Smooth muscle cell of the umbilical artery (primary cell): ENCODE measurements around the gene MOAP1. TPM values are rescaled to one million over a fixed set of nuclear protein-coding genes. Genes with fewer than 3 reads are reported as not detected.

Source experiments
- total RNA-seq: library from RNA; depleted of rRNA; stranded (reverse); fragments of >200 nt; gene quantifications from 2 replicates; pipeline ENCODE4 v1.2.3, GENCODE V29; 2014

Gene MOAP1, protein sequence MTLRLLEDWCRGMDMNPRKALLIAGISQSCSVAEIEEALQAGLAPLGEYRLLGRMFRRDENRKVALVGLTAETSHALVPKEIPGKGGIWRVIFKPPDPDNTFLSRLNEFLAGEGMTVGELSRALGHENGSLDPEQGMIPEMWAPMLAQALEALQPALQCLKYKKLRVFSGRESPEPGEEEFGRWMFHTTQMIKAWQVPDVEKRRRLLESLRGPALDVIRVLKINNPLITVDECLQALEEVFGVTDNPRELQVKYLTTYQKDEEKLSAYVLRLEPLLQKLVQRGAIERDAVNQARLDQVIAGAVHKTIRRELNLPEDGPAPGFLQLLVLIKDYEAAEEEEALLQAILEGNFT
- 22.4 and 24.6 TPM in 2 replicates for total RNA-seq

DNA sequence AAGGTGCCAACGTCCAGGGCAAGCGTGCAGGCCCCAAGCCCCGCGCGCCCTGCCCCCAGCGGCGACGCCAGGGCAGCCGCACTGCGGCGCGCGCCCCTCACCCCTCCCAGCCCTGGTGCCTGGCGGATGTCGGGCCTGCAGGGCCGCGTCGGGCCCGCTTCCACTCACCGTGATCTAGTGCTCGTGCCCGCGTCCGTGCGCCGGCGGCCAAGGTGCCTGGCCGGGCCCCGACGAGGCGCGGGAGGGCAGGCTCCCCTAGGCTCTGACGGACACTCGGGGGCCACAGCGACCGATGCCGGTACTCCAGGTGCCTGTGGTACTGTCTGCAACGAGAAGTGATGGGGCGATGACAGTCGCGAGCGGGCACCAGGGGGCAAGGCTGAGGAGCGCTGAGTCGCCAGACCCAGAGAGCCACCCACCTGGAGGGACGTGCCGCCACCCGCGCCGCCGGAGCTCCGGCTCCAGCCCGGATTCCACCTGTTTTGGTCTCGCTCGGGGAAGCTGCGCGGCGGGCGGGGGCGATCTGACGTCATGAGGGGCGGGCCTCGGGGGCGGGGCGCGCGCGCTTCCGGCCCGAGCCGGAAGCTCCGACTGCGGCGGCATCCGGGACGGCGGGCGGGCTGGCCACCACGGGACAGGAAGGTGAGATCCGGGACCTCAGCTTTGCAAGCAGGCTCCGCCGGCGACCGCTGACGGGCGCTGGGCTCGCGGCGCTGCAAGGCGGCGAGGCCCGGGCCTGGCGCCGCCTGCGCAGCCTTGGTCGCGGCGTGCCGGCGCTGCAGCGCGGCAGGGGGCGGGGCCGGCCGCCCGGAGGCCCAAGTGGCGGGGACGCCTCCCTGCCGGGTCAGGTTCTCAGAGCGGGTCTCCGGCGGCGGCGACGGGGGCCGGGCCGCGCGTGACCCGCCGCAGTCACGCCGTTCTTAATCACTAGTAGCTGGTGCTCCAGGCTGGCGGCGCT, at the start of gene MOAP1, which contains the start of gene LYSET:
TSS of gene MOAP1 (minus strand) at position 507 of the 958 bp plus-strand sequence. CDS start 655 bp downstream, outside the sequence.
TSS of gene LYSET (plus strand) at position 927 of the 958 bp plus-strand sequence. CDS start 89 bp downstream, outside the sequence.

GRCh38 chr14:93206793-93207467, 22.2 kb upstream of the MOAP1 start, which contains the start of the genes GON7 and UBR7:
Gene GON7 (minus strand): TSS chr14:93207065. CDS start chr14:93207037, 28 bp downstream.
Gene UBR7 (plus strand): TSS chr14:93207256. CDS start chr14:93207292, 36 bp downstream.

Other genes with a start within 250 kb of the MOAP1 start
- 9.8 and 37.6 TPM in 2 replicates for gene ITPK1, start 69.0 kb downstream of the MOAP1 start, total RNA-seq
- 8.0 and 14.0 TPM in 2 replicates for gene LYSET, start 420 bp upstream of the MOAP1 start, total RNA-seq
- gene GON7, start 22.2 kb upstream of the MOAP1 start, total RNA-seq: 8.3 and 9.7 TPM in 2 replicates
- gene UBR7, start 22.4 kb upstream of the MOAP1 start, total RNA-seq: 15.7 and 27.3 TPM in 2 replicates
- gene BTBD7, start 148.1 kb upstream of the MOAP1 start, total RNA-seq: 23.8 and 26.4 TPM in 2 replicates
- not detected in 2 replicates for gene COX8C, start 162.3 kb upstream of the MOAP1 start, total RNA-seq
- gene UNC79, start 246.0 kb upstream of the MOAP1 start, total RNA-seq: under 0.01 and 0.18 TPM in 2 replicates